Nephron (organoid): ENCODE data around the gene C17orf100.

Source experiments
- H3K27ac Mint-ChIP-seq, 3 experiments: 2 replicates each; pipeline ENCODE4 v1.8.0; 2020; ENCODE audit warnings: mixed read lengths in 3 of 3, mild to moderate bottlenecking in 2 of 3, moderate library complexity in 1 of 3
- H3K27me3 Mint-ChIP-seq: 2 replicates; pipeline ENCODE4 v1.8.0; 2021; ENCODE audit warnings: low read depth, mild to moderate bottlenecking, moderate library complexity, mixed read lengths
- H3K36me3 Mint-ChIP-seq: 2 replicates; pipeline ENCODE4 v1.8.0; 2020; ENCODE audit warnings: low read depth, mixed read lengths
- H3K4me1 Mint-ChIP-seq: 2 replicates; pipeline ENCODE4 v1.8.0; 2020; ENCODE audit warnings: mixed read lengths
- H3K4me3 Mint-ChIP-seq, 3 experiments: 2 replicates each; pipeline ENCODE4 v1.8.0; 2020; ENCODE audit warnings: mild to moderate bottlenecking in 3 of 3, mixed read lengths in 3 of 3, moderate library complexity in 2 of 3
- H3K9me3 Mint-ChIP-seq: 2 replicates; pipeline ENCODE4 v1.8.0; 2020; ENCODE audit warnings: mixed read lengths
- CTCF ChIP-seq, 3 experiments: fragments of 200-600 bp; sonication (generic); IDR thresholded peaks; one replicate each; pipeline ENCODE4 v1.5.0; 2021; ENCODE audit warnings: antibody characterized with exemption in 3 of 3; ENCODE audit not compliant: unreplicated experiment in 3 of 3

Gene C17orf100

GRCh38 chr17:6683730-6684459 lies 32.3 kb downstream of the C17orf100 start:
- H3K9me3 Mint-ChIP-seq = no peaks in the 10 kb centered on the region
- peaks cover 31% of the 10 kb centered on the region for H3K27me3 Mint-ChIP-seq
- no peaks in the 10 kb centered on the region for H3K4me1 Mint-ChIP-seq

GRCh38 chr17:6684460-6684783 lies 32.9 kb downstream of the C17orf100 start:
- H3K27me3 Mint-ChIP-seq = peaks cover 27% of the 10 kb centered on the region
- no peaks in the 10 kb centered on the region for H3K4me1 Mint-ChIP-seq
- TF ChIP-seq CTCF (IDR thresholded peaks at IDR 0.05; ENCODE audit: unreplicated experiment in 3 of 3) = no peak
- H3K9me3 Mint-ChIP-seq = no peaks in the 10 kb centered on the region
- H3K27ac Mint-ChIP-seq = no peak overlapping the region
- H3K4me3 Mint-ChIP-seq = no peak overlapping the region
- H3K36me3 Mint-ChIP-seq = no peaks in the 10 kb centered on the region

More at GRCh38 chr17:6683730-6684459, 32.3 kb downstream of the C17orf100 start:
- no peak overlapping the region for H3K4me3 Mint-ChIP-seq
- no peak for TF ChIP-seq CTCF (IDR thresholded peaks at IDR 0.05; ENCODE audit: unreplicated experiment in 3 of 3)
- no peak overlapping the region for H3K27ac Mint-ChIP-seq
- no peaks in the 10 kb centered on the region for H3K36me3 Mint-ChIP-seq

- Mint-ChIP-seq H3K36me3 (no peaks in the 10 kb centered on the region), H3K9me3 (no peaks in the 10 kb centered on the region), H3K27me3 (peaks cover 23% of the 10 kb centered on the region), H3K4me1 (no peaks in the 10 kb centered on the region), H3K4me3 (no peak overlapping the region), H3K27ac (no peak overlapping the region)
- no peak for TF ChIP-seq CTCF (IDR thresholded peaks at IDR 0.05; ENCODE audit: unreplicated experiment in 3 of 3)
Measured at GRCh38 chr17:6684881-6685767, 33.6 kb downstream of the C17orf100 start.

- H3K36me3 Mint-ChIP-seq = no peaks in the 10 kb centered on the region
- H3K4me1 Mint-ChIP-seq = no peaks in the 10 kb centered on the region
- peaks cover 21% of the 10 kb centered on the region for H3K27me3 Mint-ChIP-seq
- no peak for TF ChIP-seq CTCF (IDR thresholded peaks at IDR 0.05; ENCODE audit: unreplicated experiment in 3 of 3)
- H3K27ac Mint-ChIP-seq = no peak overlapping the region
- no peak overlapping the region for H3K4me3 Mint-ChIP-seq
- no peaks in the 10 kb centered on the region for H3K9me3 Mint-ChIP-seq
Measured at GRCh38 chr17:6686026-6686425, 34.5 kb downstream of the C17orf100 start.

- TF ChIP-seq CTCF (IDR thresholded peaks at IDR 0.05; ENCODE audit: unreplicated experiment in 3 of 3) = no peak
- Mint-ChIP-seq H3K4me1 (no peaks in the 10 kb centered on the region), H3K27ac (no peak overlapping the region), H3K4me3 (no peak overlapping the region), H3K36me3 (no peaks in the 10 kb centered on the region), H3K9me3 (no peaks in the 10 kb centered on the region), H3K27me3 (peaks cover 39% of the 10 kb centered on the region)
Measured at GRCh38 chr17:6688944-6689343, 37.4 kb downstream of the C17orf100 start.
